GM21390 (cell line): ENCODE data around the gene TEX26.
"Not testable (repeated sequence)": the region's sequence is repeated elsewhere in the genome, so short reads cannot be mapped to it uniquely, and the experiment has no call there.

Experiments used
- ATAC-seq: cut with Tn5 transposase; IDR thresholded peaks from one replicate; pipeline ENCODE4 v1.9.1; 2021; ENCODE audit not compliant: unreplicated experiment

Gene TEX26

GRCh38 chr13:30918662-30919405, 13.6 kb upstream of the TEX26 start:
- no peak for ATAC-seq

GRCh38 chr13:30920162-30920909, 12.1 kb upstream of the TEX26 start:
- ATAC-seq = no peak

DNA sequence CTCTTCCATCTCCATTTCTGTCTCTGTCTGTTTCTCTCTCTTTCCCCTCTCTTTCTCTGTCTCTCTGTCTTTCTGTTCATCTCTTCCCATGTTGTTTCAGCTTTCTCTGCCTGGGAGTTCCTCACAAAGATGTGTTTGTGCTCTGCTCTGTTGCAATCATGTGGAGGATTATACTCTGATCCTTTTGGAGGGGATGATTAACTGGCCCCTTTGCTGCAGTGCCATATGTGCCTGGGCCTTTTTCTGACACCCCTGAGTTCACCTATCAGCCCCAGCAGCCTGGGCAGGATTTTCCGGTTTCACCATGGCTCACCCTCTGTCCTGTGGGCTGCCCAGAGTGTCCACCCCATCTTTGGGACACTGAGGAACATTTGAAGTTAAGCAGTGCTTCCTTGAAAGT, 9.0 kb upstream of the TEX26 start:
- no peak for ATAC-seq

DNA sequence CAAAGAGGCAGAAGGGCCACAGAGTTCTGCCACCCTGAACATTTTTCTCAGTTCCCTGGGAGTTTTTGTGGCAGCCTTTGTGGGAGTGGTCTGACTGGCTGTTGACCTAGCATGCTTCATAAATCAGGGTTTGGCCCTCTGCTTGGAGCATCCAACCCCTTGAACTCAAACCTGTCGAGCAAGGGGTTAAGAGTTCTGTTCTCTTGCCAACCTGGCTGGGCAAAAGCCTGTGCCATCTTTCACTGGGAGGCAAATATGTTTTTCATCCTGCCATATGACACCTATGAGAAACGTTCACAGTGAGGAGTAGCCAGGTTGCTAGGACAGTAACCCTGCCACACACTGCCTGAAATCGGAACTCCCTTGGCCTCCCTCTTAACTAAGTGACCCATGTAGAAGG, 7.7 kb upstream of the TEX26 start:
- ATAC-seq = no peak

- no peak for ATAC-seq
These were observed 7.0 kb upstream of the TEX26 start for GRCh38 chr13:30925429-30925828.

DNA sequence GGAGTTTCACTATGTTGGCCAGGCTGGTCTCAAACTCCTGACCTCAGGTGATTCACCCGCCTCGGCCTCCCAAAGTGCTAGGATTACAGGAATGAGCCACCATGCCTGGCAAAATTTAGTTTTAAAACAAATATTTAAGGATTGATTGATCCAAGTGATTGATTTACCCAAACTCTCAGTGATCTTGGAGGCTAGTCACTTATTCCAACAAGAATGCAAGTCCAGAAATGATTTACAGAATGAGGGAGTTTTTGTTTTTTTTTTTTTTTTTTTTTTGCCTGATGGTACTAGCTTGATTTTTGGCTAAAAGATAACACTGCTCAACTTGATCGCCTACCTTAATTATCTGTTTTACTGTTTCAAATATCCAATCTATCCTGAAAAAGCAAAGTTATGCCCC, 5.7 kb upstream of the TEX26 start:
- no peak for ATAC-seq

GRCh38 chr13:30927188-30927587, 5.3 kb upstream of the TEX26 start:
- ATAC-seq = not testable (repeated sequence)

GRCh38 chr13:30927595-30927994, 4.9 kb upstream of the TEX26 start:
- ATAC-seq = no peak

DNA sequence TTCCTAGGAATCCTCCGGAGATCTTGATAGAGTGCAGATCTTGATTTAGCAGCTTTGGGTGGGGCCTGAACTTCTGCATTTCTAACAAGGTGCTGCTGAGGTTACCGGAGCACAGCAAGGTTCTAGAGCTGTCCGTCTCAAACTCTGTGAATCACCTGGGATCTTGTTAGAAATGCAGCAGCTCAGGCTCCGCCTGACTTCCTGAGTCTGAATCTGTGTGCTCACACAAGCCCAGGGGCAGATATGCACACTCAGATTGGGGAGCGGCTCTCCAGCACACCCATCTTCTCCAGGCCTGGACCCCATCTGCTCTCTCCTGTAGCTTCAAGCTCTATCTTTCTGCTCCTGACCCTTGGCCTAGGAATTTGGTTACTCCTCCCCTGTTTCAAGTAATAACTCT, 3.5 kb upstream of the TEX26 start:
- ATAC-seq = no peak

- no peak for ATAC-seq
These were observed 856 bp downstream of the TEX26 start for GRCh38 chr13:30933354-30933670.

DNA sequence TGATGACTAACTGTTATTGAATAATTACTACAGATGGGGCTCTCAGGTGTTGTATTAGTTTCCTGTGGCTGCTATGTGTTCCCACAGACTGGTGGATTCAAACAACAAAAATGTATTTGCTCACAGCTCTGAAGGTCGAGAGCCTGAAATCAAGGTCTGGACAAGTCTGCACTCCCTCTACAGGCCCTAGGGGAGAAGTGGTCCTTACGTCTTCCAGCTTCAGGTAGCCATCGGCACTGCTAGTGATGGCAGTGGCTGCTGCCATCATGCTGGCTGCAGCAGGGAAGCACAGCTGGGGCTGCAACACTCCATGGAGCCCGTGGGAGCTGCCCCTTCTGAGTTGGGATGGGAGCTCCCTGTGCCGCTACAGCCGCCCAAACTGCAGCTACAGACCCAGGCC, 1.9 kb downstream of the TEX26 start:
- no peak for ATAC-seq

DNA sequence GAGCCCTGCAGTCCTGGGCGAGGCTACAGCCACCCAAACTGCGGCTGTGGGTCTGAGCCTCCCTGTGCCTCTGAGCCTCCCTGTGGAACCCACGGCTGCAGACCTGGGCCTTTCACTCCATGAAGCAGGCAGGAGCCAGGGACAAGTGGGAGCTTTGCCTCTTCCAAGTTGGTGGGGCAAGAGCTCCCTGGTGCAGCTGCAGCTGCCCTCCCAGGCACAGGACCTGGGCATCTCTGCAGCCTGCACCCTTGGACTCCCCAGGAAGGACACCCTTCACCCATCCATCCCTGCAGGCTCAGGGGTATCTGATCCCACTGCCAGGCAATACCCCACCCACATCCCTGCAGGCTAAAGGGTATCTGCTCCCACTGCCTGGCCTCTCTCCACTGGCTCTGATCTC, 2.3 kb downstream of the TEX26 start:
- ATAC-seq = no peak

DNA sequence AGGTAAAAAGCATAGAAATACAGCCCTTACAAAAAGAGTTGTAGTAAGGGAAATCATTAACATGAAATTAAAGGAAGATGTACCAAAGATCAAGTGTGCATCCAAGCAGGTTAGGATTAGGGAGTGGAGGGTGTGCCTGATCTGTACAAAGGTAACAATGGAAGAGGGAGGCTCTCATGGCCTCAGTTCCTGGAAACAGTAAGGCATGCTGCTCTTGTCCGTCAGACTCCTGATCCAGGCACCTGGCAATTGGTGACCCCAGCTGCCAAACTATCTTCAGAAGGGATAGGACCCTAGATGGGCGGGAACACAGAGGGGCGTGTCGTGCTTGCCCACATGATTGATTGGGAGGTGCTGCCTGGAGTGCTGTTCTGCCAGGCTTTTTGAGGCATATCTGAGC, 4.5 kb downstream of the TEX26 start:
- ATAC-seq = no peak

- ATAC-seq = no peak
These were observed 11.4 kb downstream of the TEX26 start for GRCh38 chr13:30943881-30944280.

DNA sequence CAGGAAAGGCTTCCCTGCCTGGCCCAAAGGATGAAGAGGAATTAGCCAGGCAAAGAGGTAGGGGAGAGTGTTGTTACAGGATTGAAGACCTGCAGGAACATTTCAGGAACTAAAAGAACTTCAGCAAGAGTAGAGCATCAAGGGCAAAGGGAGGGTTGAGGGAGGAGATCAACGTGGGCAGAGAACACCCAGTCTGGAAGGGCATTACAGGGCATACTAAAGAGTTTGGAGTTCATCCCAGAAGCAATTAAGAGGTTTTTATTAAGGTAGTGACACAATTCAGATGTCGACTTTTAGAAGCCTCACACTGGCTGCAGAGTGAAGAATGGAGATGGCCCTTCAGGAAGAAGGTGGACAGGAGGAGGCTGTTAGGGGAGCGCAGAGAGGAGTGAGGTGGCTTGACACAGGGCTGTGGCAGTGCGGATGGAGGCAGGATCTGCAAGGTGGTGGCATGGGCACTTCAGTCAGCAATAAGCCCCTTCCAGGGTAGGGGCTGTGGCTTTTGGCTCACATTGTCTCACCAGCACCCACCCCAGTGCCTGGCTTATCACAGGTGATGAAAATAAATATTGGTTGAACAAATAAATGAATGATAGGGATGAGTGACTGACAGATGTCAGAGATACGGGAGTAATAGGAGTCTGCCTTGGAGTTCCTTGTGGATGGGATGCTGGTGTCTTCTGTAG, 24.9 kb downstream of the TEX26 start:
- ATAC-seq = no peak

DNA sequence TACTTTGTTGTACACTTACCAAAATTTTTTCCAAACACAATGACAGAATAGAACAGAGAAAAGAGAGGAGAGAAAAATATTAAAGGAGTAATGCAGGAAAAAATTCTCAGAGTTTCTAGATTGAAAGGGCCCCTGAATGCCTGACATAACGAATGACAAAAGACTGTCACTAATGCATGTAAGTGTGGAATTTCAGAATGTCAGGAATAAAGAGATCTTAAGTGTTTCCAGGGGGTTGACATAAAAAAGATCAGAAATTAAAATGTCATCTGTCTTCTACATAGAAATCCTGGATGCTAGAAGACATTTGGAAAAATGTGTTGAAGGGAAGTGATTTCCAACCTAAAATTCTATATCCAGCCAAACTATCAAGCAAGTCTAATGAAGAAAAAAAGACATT, 27.2 kb downstream of the TEX26 start:
- ATAC-seq = no peak

DNA sequence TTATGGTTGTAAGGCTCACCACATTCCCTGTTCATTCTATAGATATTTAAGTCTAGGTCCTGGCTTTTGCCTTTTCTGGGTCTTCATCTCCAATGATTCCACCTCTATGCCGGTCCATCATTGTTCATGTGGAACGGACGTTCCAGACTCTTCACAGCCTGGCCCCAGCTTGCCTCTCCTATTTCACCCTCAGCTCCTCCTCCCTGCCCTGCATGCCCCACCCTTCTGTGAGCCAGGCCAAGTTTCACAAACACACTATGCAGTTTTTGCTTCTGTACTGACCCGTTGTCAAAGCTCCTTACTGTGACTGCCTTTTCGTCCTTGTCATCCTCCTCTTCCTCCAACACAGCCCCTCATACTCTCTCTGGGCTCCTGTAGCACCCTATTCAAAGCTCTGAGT, 31.3 kb downstream of the TEX26 start:
- no peak for ATAC-seq

GRCh38 chr13:30965380-30965779, 32.9 kb downstream of the TEX26 start:
- ATAC-seq = no peak

GRCh38 chr13:30966101-30966500, 33.6 kb downstream of the TEX26 start:
- ATAC-seq = no peak

DNA sequence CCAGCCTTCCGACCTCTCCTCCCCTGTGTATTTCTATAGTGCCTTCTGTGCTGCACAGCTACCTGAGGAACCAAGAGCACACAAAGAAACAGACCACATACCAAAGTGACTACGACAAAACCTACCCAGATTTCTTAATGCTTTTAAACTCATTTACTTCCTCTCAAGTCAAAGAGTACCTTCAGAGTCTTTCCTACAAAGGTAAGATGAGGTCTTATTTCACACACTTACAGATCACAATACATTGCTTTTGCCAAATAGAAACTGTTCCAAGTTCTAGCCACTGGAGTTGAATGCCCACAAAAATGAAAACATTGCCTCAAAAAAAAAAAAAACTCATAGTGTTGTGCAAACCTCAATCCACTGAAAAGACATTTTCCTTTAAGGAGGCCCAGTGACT, 36.4 kb downstream of the TEX26 start:
- no peak for ATAC-seq

- ATAC-seq = no peak
These were observed 39.1 kb downstream of the TEX26 start for GRCh38 chr13:30971575-30971974.

DNA sequence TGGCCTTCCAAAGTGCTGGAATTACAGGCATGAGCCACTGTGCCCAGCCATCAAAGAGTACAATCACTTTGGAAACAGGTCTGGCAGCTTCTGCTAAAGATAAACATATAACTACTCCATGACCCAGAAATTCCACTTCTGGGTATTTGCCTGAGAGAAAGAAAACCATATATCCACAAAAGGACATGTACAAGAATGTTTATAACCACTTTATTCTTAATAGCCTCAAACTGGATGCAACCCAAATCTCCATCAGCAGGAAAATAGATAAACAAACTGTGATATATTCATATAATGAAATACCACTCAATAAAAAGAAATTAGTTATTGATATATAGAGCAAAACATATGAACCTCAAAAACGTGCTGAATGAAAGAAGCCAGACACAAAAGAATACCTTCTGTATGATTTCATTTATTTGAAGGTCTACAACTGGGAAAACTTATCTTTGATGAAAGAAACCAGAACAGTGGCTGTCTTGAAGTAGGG, 40.5 kb downstream of the TEX26 start:
- no peak for ATAC-seq
